Transverse colon (tissue), 3 donors: ENCODE results near the gene PAK2.

ENCODE experiments used
- EP300 ChIP-seq: sonication (generic); formaldehyde crosslinking; IDR thresholded peaks from one replicate; pipeline ENCODE4 v1.6.1; 2017; ENCODE audit warnings: antibody characterized with exemption, low read depth
- POLR2A ChIP-seq: fragments of 450-650 bp; IDR thresholded peaks from one replicate; pipeline ENCODE4 v1.6.1; 2016; ENCODE audit warnings: antibody characterized with exemption, mild to moderate bottlenecking, moderate library complexity
- TF ChIP-seq, protein P1 (sequence below), 5 experiments: fragments of 200-600 bp in 3 of 5; fragments of 450-650 bp in 2 of 5; sonication (generic) in 3 of 5; IDR thresholded peaks; 1 replicate in 2 of 5; 2 replicates in 3 of 5; pipeline ENCODE4 v1.5.1; 2016 to 2017; ENCODE audit warnings: antibody characterized with exemption in 5 of 5, inconsistent platforms in 3 of 5, mild to moderate bottlenecking in 2 of 5, moderate library complexity in 1 of 5

DNA sequence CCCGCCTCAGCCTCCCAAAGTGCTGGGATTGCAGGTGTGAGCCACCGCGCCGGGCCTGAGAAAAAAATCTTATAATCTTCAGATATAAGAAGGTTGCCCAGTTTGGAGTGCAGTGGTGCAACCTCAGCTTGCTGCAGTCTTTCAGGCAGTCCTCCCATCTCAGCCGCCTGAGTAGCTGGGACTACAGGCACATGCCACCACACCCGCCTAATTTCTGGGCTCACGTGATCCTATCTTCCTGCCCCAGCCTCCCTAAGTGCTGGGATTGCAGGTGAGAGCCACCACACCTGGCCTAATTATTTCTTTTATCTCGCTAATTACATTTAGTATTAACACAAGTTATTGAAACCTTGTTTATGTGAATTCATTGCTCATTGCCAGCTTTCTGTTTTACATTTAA lies 13.5 kb downstream of the PAK2 start:
- TF ChIP-seq, protein P1, sequence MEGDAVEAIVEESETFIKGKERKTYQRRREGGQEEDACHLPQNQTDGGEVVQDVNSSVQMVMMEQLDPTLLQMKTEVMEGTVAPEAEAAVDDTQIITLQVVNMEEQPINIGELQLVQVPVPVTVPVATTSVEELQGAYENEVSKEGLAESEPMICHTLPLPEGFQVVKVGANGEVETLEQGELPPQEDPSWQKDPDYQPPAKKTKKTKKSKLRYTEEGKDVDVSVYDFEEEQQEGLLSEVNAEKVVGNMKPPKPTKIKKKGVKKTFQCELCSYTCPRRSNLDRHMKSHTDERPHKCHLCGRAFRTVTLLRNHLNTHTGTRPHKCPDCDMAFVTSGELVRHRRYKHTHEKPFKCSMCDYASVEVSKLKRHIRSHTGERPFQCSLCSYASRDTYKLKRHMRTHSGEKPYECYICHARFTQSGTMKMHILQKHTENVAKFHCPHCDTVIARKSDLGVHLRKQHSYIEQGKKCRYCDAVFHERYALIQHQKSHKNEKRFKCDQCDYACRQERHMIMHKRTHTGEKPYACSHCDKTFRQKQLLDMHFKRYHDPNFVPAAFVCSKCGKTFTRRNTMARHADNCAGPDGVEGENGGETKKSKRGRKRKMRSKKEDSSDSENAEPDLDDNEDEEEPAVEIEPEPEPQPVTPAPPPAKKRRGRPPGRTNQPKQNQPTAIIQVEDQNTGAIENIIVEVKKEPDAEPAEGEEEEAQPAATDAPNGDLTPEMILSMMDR (IDR thresholded peaks at IDR 0.05) = no peak
- TF ChIP-seq POLR2A (no peak), EP300 (no peak)
